ENCODE data around the gene RPS27.

Gene RPS27

GRCh38 chr1:153990468-153991150 lies at the start of gene RPS27:
TSS of gene RPS27 (plus strand) at chr1:153990762. CDS start at chr1:153990797, 35 bp downstream.
- peak; percentile 97 for DNase-seq

- DNase-seq = no peak
Measured at GRCh38 chr1:153941826-153942725, 48.5 kb upstream of the RPS27 start.

- no peak for DNase-seq
Measured at GRCh38 chr1:153942766-153943549, 47.6 kb upstream of the RPS27 start.

GRCh38 chr1:153944005-153944826 lies 46.3 kb upstream of the RPS27 start:
- DNase-seq = no peak

- no peak for DNase-seq
Measured at GRCh38 chr1:153944827-153945117, 45.8 kb upstream of the RPS27 start.

GRCh38 chr1:153945131-153945794 lies 45.3 kb upstream of the RPS27 start:
- no peak for DNase-seq

- peak; percentile 47 for DNase-seq
Measured at GRCh38 chr1:153945795-153946621, 44.6 kb upstream of the RPS27 start.

GRCh38 chr1:153946622-153947241 lies 43.8 kb upstream of the RPS27 start, which contains the start of gene DENND4B:
TSS of gene DENND4B (minus strand) at chr1:153946718. CDS start at chr1:153944374, 2,344 bp downstream.
- DNase-seq = peak; percentile 80

GRCh38 chr1:153951183-153951582 lies 39.4 kb upstream of the RPS27 start:
- DNase-seq = no peak

GRCh38 chr1:153951801-153952200 lies 38.8 kb upstream of the RPS27 start:
- no peak for DNase-seq

GRCh38 chr1:153953859-153954365 lies 36.6 kb upstream of the RPS27 start:
- no peak for DNase-seq

- no peak for DNase-seq
Measured at GRCh38 chr1:153954826-153955225, 35.7 kb upstream of the RPS27 start.

GRCh38 chr1:153956997-153957715 lies 33.4 kb upstream of the RPS27 start:
- DNase-seq = no peak

- no peak for DNase-seq
Measured at GRCh38 chr1:153957744-153958110, 32.8 kb upstream of the RPS27 start.

- peak; percentile 98 for DNase-seq
Measured at GRCh38 chr1:153958111-153958960, 32.2 kb upstream of the RPS27 start, which contains the start of gene CRTC2. TSS of gene CRTC2 (minus strand) at chr1:153958612. CDS start at chr1:153958497, 115 bp downstream.

GRCh38 chr1:153958961-153959260 lies 31.7 kb upstream of the RPS27 start:
- no peak for DNase-seq

- DNase-seq = no peak
Measured at GRCh38 chr1:153959454-153959853, 31.1 kb upstream of the RPS27 start.

- DNase-seq = no peak
Measured at GRCh38 chr1:153960206-153960605, 30.4 kb upstream of the RPS27 start.

GRCh38 chr1:153961421-153961820 lies 29.1 kb upstream of the RPS27 start:
- no peak for DNase-seq

Data from NCI-H774 (cell line).